Prostate gland (tissue), 2 donors: ENCODE results near the gene PRKAR1B. TPM values are rescaled to one million over a fixed set of nuclear protein-coding genes. Genes with fewer than 3 reads are reported as not detected.

ENCODE experiments used
- DNase-seq: peaks from one replicate; pipeline ENCODE4 v3.0.0-alpha.2; 2019; ENCODE audit warnings: low spot score
- H3K27ac ChIP-seq, 2 donors: fragments of 200-600 bp; sonication (generic); 2 replicates each; pipeline ENCODE4 v1.5.1; 2017 to 2019
- H3K27me3 ChIP-seq: fragments of 200-600 bp; sonication (generic); replicated peaks from 2 replicates; pipeline ENCODE4 v1.5.1; 2019; ENCODE audit not compliant: insufficient read depth
- H3K36me3 ChIP-seq, 2 donors: fragments of 200-600 bp; sonication (generic); 1 replicate in 1 of 2; 2 replicates in 1 of 2; pipeline versions ENCODE4 v1.5.1 to v1.8.1; 2017 to 2019
- H3K4me1 ChIP-seq: fragments of 200-600 bp; sonication (generic); replicated peaks from 2 replicates; pipeline ENCODE4 v1.5.1; 2019
- H3K4me3 ChIP-seq, 2 donors: fragments of 200-600 bp; sonication (generic); 2 replicates each; pipeline ENCODE4 v1.5.1; 2017 to 2019
- H3K9me3 ChIP-seq: fragments of 200-600 bp; sonication (generic); 2 replicates; pipeline ENCODE4 v1.5.1; 2017
- POLR2A ChIP-seq: fragments of 450-650 bp; IDR thresholded peaks from one replicate; pipeline ENCODE4 v1.6.1; 2016; ENCODE audit warnings: antibody characterized with exemption, mild to moderate bottlenecking
- POLR2AphosphoS5 ChIP-seq: sonication (generic); formaldehyde crosslinking; IDR thresholded peaks from one replicate; pipeline ENCODE4 v1.6.1; 2017; ENCODE audit warnings: antibody characterized with exemption
- WGBS: methylation state at CpG from one replicate; pipeline ENCODE4 v1.1.5; 2018; 5-methylcytosine and 5-hydroxymethylcytosine counted together
- intact Hi-C: fragments of 100-400 bp; cut with DNase I; formaldehyde crosslinking; loops from one replicate; pipeline ENCODE4 v1.14.2; 2022
- total RNA-seq, 2 donors: library from RNA; depleted of rRNA; stranded (reverse); fragments of >200 nt; gene quantifications; one replicate each; pipeline ENCODE4 v1.1.0, GENCODE V29; 2016
- TF ChIP-seq, protein P1 (sequence below), 4 experiments: fragments of 200-600 bp in 2 of 4; fragments of 450-650 bp in 2 of 4; sonication (generic) in 2 of 4; IDR thresholded peaks; 1 replicate in 3 of 4; 2 replicates in 1 of 4; pipeline ENCODE4 v1.5.1; 2016 to 2019; ENCODE audit warnings: antibody characterized with exemption in 4 of 4, mild to moderate bottlenecking in 2 of 4, moderate library complexity in 2 of 4

Gene PRKAR1B
- total RNA-seq, 2 donors from 2014 or later, result 20.2 to 44.8 TPM

DNA sequence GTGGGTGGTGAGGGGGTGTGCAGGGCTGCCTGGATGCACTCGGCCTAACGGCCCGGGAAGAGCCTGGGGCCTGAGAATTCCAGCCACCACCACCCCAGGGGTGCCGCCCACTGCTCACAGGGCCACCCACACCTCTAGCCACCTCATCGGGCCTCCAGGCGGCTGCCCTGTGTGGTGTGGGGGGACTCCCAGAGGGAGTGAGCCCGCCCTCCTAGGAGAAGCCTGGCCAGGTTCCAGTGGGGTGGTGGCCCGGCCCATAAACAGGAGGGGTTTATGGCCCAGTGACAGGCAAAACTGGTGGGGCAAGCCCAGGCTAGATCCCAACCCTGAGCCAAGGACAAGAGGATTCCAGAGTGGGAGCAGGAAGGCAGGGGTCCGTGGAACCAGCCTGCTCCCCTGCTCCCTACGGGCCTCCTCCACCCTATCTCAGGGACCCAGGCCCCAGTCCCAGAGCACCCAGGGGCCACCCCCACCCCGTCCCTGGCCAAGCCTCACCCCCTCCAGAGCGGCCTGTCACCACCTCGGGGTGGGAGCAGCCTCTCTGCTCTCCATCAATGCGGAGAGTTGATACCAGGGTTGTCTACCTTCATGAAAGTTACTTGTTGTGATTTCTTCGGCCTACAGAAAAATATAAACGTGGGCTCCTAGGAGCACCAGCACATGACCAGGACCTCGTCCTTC is 187.2 kb downstream of the PRKAR1B start:
- intact Hi-C loops, result no loop called here
- 25% methylated on average over 15 of the region's 17 CpGs for WGBS
- no peaks in the 10 kb centered on the region for H3K36me3 ChIP-seq
- peak; percentile 83 for TF ChIP-seq POLR2AphosphoS5
- TF ChIP-seq, protein P1, sequence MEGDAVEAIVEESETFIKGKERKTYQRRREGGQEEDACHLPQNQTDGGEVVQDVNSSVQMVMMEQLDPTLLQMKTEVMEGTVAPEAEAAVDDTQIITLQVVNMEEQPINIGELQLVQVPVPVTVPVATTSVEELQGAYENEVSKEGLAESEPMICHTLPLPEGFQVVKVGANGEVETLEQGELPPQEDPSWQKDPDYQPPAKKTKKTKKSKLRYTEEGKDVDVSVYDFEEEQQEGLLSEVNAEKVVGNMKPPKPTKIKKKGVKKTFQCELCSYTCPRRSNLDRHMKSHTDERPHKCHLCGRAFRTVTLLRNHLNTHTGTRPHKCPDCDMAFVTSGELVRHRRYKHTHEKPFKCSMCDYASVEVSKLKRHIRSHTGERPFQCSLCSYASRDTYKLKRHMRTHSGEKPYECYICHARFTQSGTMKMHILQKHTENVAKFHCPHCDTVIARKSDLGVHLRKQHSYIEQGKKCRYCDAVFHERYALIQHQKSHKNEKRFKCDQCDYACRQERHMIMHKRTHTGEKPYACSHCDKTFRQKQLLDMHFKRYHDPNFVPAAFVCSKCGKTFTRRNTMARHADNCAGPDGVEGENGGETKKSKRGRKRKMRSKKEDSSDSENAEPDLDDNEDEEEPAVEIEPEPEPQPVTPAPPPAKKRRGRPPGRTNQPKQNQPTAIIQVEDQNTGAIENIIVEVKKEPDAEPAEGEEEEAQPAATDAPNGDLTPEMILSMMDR (IDR thresholded peaks at IDR 0.05), result no peak
- peak; percentile 90 for DNase-seq
- H3K4me3 ChIP-seq, result no peak overlapping the region
- peaks cover 11% of the 10 kb centered on the region for H3K4me1 ChIP-seq
- H3K9me3 ChIP-seq, result no peaks in the 10 kb centered on the region
- peak overlapping the region; percentile 61 to 70 for H3K27ac ChIP-seq
- no peaks in the 10 kb centered on the region for H3K27me3 ChIP-seq

DNA sequence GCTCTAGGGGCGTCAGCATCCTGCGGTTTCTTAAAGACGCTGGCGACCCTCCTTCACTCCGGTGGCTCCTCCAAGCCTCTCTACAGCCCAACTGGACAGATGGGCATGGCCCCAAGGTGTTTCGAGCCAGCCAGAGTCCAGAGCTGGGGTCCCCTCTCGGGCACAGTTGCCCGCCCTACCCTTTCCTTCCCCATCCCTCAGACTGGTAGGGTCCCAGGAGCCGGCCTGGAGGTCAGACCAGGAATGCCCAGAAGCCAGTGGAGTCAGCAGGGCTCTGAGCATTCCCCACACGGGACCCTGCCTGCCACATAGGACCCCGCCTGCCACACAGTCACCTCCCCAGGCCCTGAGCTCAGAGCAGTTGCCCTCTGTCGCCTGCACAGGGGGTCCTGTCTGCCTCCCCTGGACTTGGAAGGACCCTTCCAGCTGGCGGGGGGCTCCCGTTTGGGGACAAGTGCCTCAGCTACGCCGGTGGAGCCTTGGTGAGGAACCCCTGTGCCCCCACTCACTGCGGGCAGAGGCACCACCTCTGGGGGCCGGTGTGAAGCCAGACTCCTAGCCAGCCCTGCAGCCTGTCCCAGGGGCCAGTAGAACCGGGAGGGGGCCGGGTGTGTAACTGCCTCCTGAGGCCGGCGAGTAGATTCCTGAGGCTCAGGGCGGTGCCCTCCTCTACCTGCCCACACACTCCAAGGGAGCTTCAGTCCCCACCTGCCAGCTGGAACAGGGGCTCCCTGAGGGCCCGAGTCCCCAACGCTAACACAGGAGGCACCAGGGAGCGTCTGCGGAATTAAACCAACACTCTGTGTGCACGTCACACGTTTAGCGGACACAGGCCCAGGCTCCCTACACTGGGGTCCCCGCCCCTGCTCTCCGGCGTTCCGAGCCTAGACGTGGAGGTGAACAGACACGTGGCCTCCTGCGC is 188.1 kb downstream of the PRKAR1B start:
- Histone ChIP-seq H3K27ac (peak overlapping the region; percentile 13 to 70), H3K36me3 (no peaks in the 10 kb centered on the region), H3K9me3 (no peaks in the 10 kb centered on the region), H3K27me3 (no peaks in the 10 kb centered on the region), H3K4me3 (no peak overlapping the region), H3K4me1 (peaks cover 11% of the 10 kb centered on the region)
- DNase-seq, result no peak
- 54% methylated on average over 32 of the region's 37 CpGs for WGBS
- intact Hi-C loops, result no loop called here
- TF ChIP-seq, protein P1 (IDR thresholded peaks at IDR 0.05), result no peak
- TF ChIP-seq POLR2A (no peak), POLR2AphosphoS5 (no peak)

DNA sequence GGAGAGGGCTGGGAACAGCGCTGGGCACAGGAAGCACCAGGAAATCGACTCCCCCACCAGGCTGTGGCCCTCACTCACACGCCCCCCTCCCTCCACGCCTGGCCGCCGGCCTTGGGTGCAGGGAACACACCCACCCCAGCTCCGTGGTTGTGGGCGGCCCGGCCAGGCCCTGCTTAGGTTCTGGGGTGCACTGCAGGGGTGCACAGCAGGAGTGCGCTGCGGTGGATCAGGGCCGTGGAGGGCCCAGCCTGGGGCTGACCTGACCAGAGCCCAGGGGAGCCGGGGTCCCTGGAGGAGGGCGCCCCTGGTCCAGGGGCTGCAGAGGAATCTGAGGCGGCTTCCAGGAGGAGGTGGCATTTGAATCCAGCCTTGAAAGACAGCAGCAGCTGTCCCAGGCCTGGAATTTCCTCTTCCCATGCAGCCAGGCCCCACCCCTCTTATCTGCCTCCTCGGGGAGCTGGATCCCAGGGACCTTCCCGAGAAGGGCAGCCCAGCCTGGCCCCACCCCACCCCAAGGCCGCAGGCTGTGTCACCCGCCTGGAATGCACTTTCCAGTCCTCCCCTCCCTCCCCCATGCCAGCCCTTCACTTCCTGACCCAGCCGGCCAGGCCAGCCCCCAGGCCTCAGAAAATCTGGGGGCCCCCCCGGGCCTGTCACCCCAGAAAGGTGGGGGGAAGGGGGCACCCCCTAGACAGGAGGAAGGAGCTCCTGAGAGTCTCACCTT is 189.0 kb downstream of the PRKAR1B start:
- DNase-seq, result no peak
- 46% methylated on average over 16 of the region's 21 CpGs for WGBS
- Histone ChIP-seq H3K36me3 (no peaks in the 10 kb centered on the region), H3K9me3 (no peaks in the 10 kb centered on the region), H3K27me3 (no peaks in the 10 kb centered on the region), H3K27ac (no peak overlapping the region), H3K4me3 (no peak overlapping the region), H3K4me1 (peaks cover 11% of the 10 kb centered on the region)
- intact Hi-C loops, result no loop called here
- TF ChIP-seq, protein P1 (IDR thresholded peaks at IDR 0.05), result no peak
- no peak for TF ChIP-seq POLR2AphosphoS5
- no peak for TF ChIP-seq POLR2A

- Histone ChIP-seq H3K9me3 (no peaks in the 10 kb centered on the region), H3K4me1 (peaks cover 11% of the 10 kb centered on the region), H3K27me3 (no peaks in the 10 kb centered on the region), H3K36me3 (no peaks in the 10 kb centered on the region), H3K27ac (no peak overlapping the region), H3K4me3 (no peak overlapping the region)
- TF ChIP-seq, protein P1 (IDR thresholded peaks at IDR 0.05), result no peak
- intact Hi-C loops, result no loop called here
- WGBS, result 88% methylated on average over 12 of the region's 12 CpGs
- no peak for DNase-seq
Measured at GRCh38 chr7:536231-536630, 190.8 kb downstream of the PRKAR1B start.
